Measurements from ENCODE around the gene APBA2. TPM values are rescaled to one million over a fixed set of nuclear protein-coding genes. Genes with fewer than 3 reads are reported as not detected.

Gene APBA2
- total RNA-seq, 5 donors from 2014 or later (not counting 1 experiment from before 2014, with no cell fraction given): 78.9 to 118 (median 94.9) TPM

DNA sequence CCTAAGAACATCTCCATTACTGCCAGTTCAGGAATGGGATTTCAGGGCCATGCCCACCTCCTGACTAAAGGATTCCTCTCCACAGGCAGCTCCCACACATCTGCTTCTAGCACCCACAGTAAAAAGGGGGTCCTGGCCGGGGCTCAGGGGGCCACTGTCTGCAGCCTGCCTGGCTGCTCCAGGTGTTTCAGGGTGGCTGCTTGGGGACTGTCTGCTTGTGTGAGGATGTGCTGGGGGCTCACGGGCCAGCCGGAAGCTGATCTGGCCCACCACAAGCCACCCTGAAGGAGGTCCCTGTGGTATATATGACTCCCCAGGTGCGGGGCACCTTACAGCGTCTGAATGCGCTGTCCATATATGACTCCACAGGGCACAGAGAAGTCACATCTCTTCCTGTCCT lies 248.5 kb downstream of the APBA2 start:
- H3K4me1 Mint-ChIP-seq: peaks cover 0 to 5% (median 4%) of the 10 kb centered on the region in 3 donors
- no peak overlapping the region for H3K27ac ChIP-seq (ENCODE audit: low read length)
- H3K36me3 Mint-ChIP-seq: no peaks in the 10 kb centered on the region
- no peak overlapping the region for H3K4me3 Mint-ChIP-seq
- no peaks in the 10 kb centered on the region for H3K9me3 Mint-ChIP-seq
- no peak overlapping the region for H3K27ac Mint-ChIP-seq
- no peaks in the 10 kb centered on the region for H3K36me3 ChIP-seq (ENCODE audit: control insufficient read depth in 2 of 2, extremely low read depth in 1 of 2, insufficient read depth in 1 of 2, low read length in 1 of 2)
- POLR2A ChIA-PET: no interaction called here
- 82% methylated on average over 2 of the region's 6 CpGs for WGBS (ENCODE audit: insufficient coverage)
- H3K27me3 ChIP-seq (replicated peaks in 1 of 2; ENCODE audit: control insufficient read depth in 2 of 2, extremely low read depth in 1 of 2, insufficient read depth in 2 of 2, low read length in 1 of 2): peaks cover 0 to 38% of the 10 kb centered on the region in 2 experiments
- CTCF ChIA-PET: no interaction called here
- ATAC-seq (replicated peaks in 1 of 4) (no peak), DNase-seq (no peak)
- H3K27me3 Mint-ChIP-seq: peaks cover 14 to 19% of the 10 kb centered on the region in 2 donors
- H3K9me3 ChIP-seq: no peaks in the 10 kb centered on the region
- peaks cover 0 to 7% of the 10 kb centered on the region in 2 experiments for H3K4me1 ChIP-seq (ENCODE audit: control insufficient read depth in 1 of 2, extremely low read depth in 1 of 2, insufficient read depth in 2 of 2, low read length in 2 of 2)
- no peak overlapping the region for H3K4me3 ChIP-seq (ENCODE audit: control insufficient read depth in 1 of 2, extremely low read depth in 1 of 2, low read length in 1 of 2)

DNA sequence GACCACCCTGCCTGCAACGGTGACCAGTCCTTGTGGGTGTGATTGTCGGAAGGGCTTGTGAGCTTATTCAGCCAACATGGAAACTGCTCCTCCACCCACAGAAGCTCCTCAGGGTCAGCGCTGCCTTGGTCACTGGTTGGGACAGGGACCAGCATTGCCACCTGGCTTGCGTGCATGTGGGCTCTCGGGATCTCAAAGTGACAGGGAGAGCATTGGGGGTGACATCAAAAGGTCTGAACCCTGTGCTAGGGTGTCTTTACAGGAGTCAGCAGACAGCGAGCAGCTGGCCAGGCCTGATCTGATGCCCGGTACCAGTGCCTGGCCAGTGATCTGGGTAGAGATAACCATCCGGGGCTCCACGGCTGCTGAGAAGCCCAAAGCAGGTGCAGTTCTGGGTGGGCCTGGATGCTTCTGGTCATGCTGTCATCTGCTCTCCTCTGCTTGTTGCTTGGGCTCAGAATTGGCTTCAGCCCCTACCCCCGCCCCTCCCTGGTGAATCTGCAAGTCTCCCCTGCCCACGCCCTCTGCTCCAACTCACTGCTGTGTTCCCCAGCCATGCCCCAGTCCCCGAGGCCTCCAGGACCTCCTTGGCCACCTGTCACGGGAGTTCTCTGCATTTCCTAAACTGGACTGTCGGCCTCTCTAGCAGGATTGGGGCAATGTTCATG lies 249.0 kb downstream of the APBA2 start:
- DNase-seq (no peak), ATAC-seq (replicated peaks in 1 of 4) (no peak)
- POLR2A ChIA-PET: no interaction called here
- Histone ChIP-seq H3K36me3 (ENCODE audit: control insufficient read depth in 2 of 2, extremely low read depth in 1 of 2, insufficient read depth in 1 of 2, low read length in 1 of 2) (no peaks in the 10 kb centered on the region), H3K27ac (ENCODE audit: low read length) (no peak overlapping the region), H3K27me3 (replicated peaks in 1 of 2; ENCODE audit: control insufficient read depth in 2 of 2, extremely low read depth in 1 of 2, insufficient read depth in 2 of 2, low read length in 1 of 2) (peaks cover 0 to 43% of the 10 kb centered on the region in 2 experiments), H3K4me3 (ENCODE audit: control insufficient read depth in 1 of 2, extremely low read depth in 1 of 2, low read length in 1 of 2) (no peak overlapping the region), H3K4me1 (ENCODE audit: control insufficient read depth in 1 of 2, extremely low read depth in 1 of 2, insufficient read depth in 2 of 2, low read length in 2 of 2) (peaks cover 0 to 13% of the 10 kb centered on the region in 2 experiments), H3K9me3 (no peaks in the 10 kb centered on the region)
- H3K9me3 Mint-ChIP-seq: no peaks in the 10 kb centered on the region
- peaks cover 19 to 22% of the 10 kb centered on the region in 2 donors for H3K27me3 Mint-ChIP-seq
- no peaks in the 10 kb centered on the region for H3K36me3 Mint-ChIP-seq
- CTCF ChIA-PET: no interaction called here
- H3K4me1 Mint-ChIP-seq: peaks cover 3 to 10% (median 7%) of the 10 kb centered on the region in 3 donors
- H3K27ac Mint-ChIP-seq: no peak overlapping the region
- H3K4me3 Mint-ChIP-seq: no peak overlapping the region
- 86% methylated on average over 11 of the region's 14 CpGs for WGBS (ENCODE audit: insufficient coverage)

DNA sequence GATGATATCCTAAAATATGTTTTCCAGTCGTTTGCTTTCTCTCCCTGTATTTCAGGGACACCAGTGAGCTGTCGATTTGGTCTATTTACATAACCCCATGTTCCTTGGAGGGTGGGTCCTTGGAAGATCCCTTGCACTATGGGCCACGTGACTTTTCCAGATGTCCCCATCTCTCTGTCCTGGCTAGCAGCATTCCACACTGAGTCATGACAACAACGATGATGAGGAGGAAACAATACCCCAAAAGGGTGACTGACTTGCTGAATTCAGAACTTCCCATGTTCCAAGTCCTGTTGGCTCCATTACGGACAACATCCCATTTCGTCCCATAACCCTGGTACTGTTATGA lies 249.5 kb downstream of the APBA2 start:
- no peaks in the 10 kb centered on the region for H3K36me3 Mint-ChIP-seq
- H3K9me3 Mint-ChIP-seq: no peaks in the 10 kb centered on the region
- CTCF ChIA-PET: no interaction called here
- H3K4me1 Mint-ChIP-seq: peaks cover 8 to 15% (median 12%) of the 10 kb centered on the region in 3 donors
- peaks cover 0 to 16% of the 10 kb centered on the region in 2 experiments for H3K4me1 ChIP-seq (ENCODE audit: control insufficient read depth in 1 of 2, extremely low read depth in 1 of 2, insufficient read depth in 2 of 2, low read length in 2 of 2)
- 89% methylated on average over 2 of the region's 6 CpGs for WGBS (ENCODE audit: insufficient coverage)
- no peak overlapping the region for H3K27ac Mint-ChIP-seq
- no peaks in the 10 kb centered on the region for H3K9me3 ChIP-seq
- no peak overlapping the region for H3K4me3 ChIP-seq (ENCODE audit: control insufficient read depth in 1 of 2, extremely low read depth in 1 of 2, low read length in 1 of 2)
- no peaks in the 10 kb centered on the region for H3K36me3 ChIP-seq (ENCODE audit: control insufficient read depth in 2 of 2, extremely low read depth in 1 of 2, insufficient read depth in 1 of 2, low read length in 1 of 2)
- ATAC-seq (replicated peaks in 1 of 4) (no peak), DNase-seq (no peak)
- peaks cover 2 to 48% of the 10 kb centered on the region in 2 experiments for H3K27me3 ChIP-seq (replicated peaks in 1 of 2; ENCODE audit: control insufficient read depth in 2 of 2, extremely low read depth in 1 of 2, insufficient read depth in 2 of 2, low read length in 1 of 2)
- no peak overlapping the region for H3K27ac ChIP-seq (ENCODE audit: low read length)
- H3K27me3 Mint-ChIP-seq: peaks cover 24 to 27% of the 10 kb centered on the region in 2 donors
- no peak overlapping the region for H3K4me3 Mint-ChIP-seq
- POLR2A ChIA-PET: interaction anchor here in 1 of 2 donors (0.5 kb wide), 1 partner anchor 194 kb away, joined by 3 read pairs; no protein-coding TSS in a partner anchor

DNA sequence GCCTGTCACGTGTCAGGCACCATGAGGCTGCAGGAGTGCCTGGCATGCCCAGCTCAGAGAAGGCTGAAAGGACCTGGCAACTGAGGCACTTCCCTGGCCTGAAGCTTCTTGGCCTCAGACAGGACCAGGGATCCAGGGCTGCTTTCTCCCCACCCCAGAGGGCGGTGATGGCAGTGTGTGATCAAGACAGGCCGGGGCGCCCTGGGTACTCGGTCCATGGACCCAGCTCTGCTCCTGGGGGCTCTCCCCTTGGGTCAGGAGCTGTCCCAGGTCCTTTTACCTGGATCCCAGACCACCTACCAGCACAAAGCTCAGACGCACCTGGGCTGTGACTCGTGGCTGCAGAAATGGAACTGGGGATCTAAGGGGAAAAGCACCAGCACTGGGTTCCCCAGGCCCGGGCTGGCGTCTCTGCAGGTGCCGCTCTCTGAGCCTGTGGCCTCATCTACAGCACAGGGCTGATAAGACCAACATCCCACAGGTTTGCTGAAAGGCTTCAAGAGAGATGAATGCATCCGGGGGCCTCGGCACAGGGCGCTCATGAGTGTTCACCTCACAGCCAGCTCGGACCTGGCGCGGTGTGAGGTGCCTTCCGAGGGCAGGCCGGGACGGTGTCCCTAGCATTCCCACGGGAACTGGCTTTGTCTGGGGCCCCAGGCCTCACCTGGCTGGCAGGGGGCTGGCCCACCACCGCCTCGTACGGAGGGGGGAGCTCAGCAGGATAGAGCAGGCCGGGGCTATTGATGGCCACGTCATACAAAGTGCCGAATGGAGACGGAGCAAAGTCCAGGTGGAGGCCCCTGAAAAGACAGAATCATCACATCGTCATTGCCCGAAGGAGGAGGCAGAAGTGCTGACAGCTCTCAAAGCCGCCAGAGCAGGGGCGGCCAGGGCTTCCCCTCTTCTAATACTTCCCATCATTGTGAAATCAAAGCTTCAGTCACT lies 250.2 kb downstream of the APBA2 start:
- ATAC-seq (replicated peaks in 1 of 4): no peak
- H3K27ac ChIP-seq (ENCODE audit: low read length): no peak overlapping the region
- Mint-ChIP-seq H3K27ac (no peak overlapping the region), H3K27me3 (peaks cover 29 to 34% of the 10 kb centered on the region in 2 donors), H3K9me3 (no peaks in the 10 kb centered on the region), H3K4me3 (no peak overlapping the region), H3K36me3 (no peaks in the 10 kb centered on the region), H3K4me1 (peaks cover 9 to 16% (median 12%) of the 10 kb centered on the region in 3 donors)
- POLR2A ChIA-PET: interaction anchor here in 1 of 2 donors (0.5 kb wide), 1 partner anchor 193 kb away, joined by 3 read pairs; no protein-coding TSS in a partner anchor
- peaks cover 0 to 16% of the 10 kb centered on the region in 2 experiments for H3K4me1 ChIP-seq (ENCODE audit: control insufficient read depth in 1 of 2, extremely low read depth in 1 of 2, insufficient read depth in 2 of 2, low read length in 2 of 2)
- H3K4me3 ChIP-seq (ENCODE audit: control insufficient read depth in 1 of 2, extremely low read depth in 1 of 2, low read length in 1 of 2): no peak overlapping the region
- WGBS (ENCODE audit: insufficient coverage): 86% methylated on average over 29 of the region's 31 CpGs
- H3K9me3 ChIP-seq: no peaks in the 10 kb centered on the region
- H3K27me3 ChIP-seq (replicated peaks in 1 of 2; ENCODE audit: control insufficient read depth in 2 of 2, extremely low read depth in 1 of 2, insufficient read depth in 2 of 2, low read length in 1 of 2): peaks cover 2 to 55% of the 10 kb centered on the region in 2 experiments
- CTCF ChIA-PET: interaction anchor here (0.6 to 0.7 kb wide), 2 partner anchors 267 to 301 kb away, joined by 3 to 4 read pairs; no protein-coding TSS in a partner anchor
- no peak for DNase-seq
- no peaks in the 10 kb centered on the region for H3K36me3 ChIP-seq (ENCODE audit: control insufficient read depth in 2 of 2, extremely low read depth in 1 of 2, insufficient read depth in 1 of 2, low read length in 1 of 2)

DNA sequence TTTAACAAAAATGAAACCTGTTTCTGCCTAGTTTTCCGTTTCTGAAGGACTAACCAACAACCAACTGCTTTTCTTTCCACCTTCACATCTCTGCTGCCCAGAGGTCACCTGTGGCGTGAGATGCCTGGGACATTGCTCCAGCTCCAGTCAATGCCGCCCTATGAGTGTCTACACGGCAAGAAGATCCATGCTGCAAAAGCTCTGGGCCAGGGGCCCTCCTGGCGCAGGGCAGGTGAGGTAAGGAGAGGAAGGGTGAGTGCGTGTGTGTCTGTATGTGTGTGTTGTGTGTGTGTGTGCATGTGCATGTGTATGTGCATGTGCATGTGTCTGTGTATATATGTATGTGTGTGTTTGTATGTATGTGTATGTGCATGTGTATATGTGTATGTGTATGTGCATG lies 252.5 kb downstream of the APBA2 start:
- H3K4me1 ChIP-seq (ENCODE audit: control insufficient read depth in 1 of 2, extremely low read depth in 1 of 2, insufficient read depth in 2 of 2, low read length in 2 of 2): peaks cover 0 to 9% of the 10 kb centered on the region in 2 experiments
- H3K27me3 ChIP-seq (replicated peaks in 1 of 2; ENCODE audit: control insufficient read depth in 2 of 2, extremely low read depth in 1 of 2, insufficient read depth in 2 of 2, low read length in 1 of 2): peaks cover 2 to 70% of the 10 kb centered on the region in 2 experiments
- ATAC-seq (replicated peaks in 1 of 4) (no peak), DNase-seq (no peak)
- POLR2A ChIA-PET: no interaction called here
- no peak overlapping the region for H3K27ac ChIP-seq (ENCODE audit: low read length)
- Mint-ChIP-seq H3K36me3 (no peaks in the 10 kb centered on the region), H3K4me3 (no peak overlapping the region), H3K27ac (no peak overlapping the region), H3K9me3 (no peaks in the 10 kb centered on the region), H3K27me3 (peaks cover 40 to 51% of the 10 kb centered on the region in 2 donors), H3K4me1 (peaks cover 8 to 16% (median 9%) of the 10 kb centered on the region in 3 donors)
- no peaks in the 10 kb centered on the region for H3K36me3 ChIP-seq (ENCODE audit: control insufficient read depth in 2 of 2, extremely low read depth in 1 of 2, insufficient read depth in 1 of 2, low read length in 1 of 2)
- CTCF ChIA-PET: no interaction called here
- no peak overlapping the region for H3K4me3 ChIP-seq (ENCODE audit: control insufficient read depth in 1 of 2, extremely low read depth in 1 of 2, low read length in 1 of 2)
- 93% methylated on average over 5 of the region's 6 CpGs for WGBS (ENCODE audit: insufficient coverage)
- H3K9me3 ChIP-seq: no peaks in the 10 kb centered on the region

DNA sequence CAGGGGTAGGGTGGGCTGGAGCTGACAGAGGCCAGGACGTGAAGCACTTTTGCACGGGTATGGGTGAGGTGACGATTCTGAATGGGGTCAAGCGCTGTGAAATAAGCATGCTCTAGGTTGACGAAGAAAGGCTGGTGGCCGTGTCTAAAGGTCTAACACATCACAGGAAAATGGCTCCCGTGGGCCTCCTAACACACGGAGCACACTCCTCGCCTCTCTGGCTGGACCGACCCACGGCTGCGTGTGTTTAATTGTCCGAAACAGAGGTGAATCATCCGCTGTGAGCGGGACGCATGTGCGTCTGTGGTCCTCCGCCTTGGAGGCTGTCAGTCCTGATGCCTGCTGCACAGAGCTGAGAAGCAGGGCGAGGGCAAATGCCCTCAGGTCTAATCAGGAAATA lies 253.3 kb downstream of the APBA2 start:
- CTCF ChIA-PET: interaction anchor here in 1 of 2 donors (1.1 kb wide), 1 partner anchor 578 kb away, joined by 3 read pairs; no protein-coding TSS in a partner anchor

More for the DNA sequence above, 253.3 kb downstream of the APBA2 start:
- no peaks in the 10 kb centered on the region for H3K36me3 Mint-ChIP-seq
- 88% methylated on average over 19 of the region's 19 CpGs for WGBS (ENCODE audit: insufficient coverage)
- peaks cover 0 to 9% of the 10 kb centered on the region in 2 experiments for H3K4me1 ChIP-seq (ENCODE audit: control insufficient read depth in 1 of 2, extremely low read depth in 1 of 2, insufficient read depth in 2 of 2, low read length in 2 of 2)
- H3K4me3 Mint-ChIP-seq: no peak overlapping the region
- peaks cover 2 to 65% of the 10 kb centered on the region in 2 experiments for H3K27me3 ChIP-seq (replicated peaks in 1 of 2; ENCODE audit: control insufficient read depth in 2 of 2, extremely low read depth in 1 of 2, insufficient read depth in 2 of 2, low read length in 1 of 2)
- no peaks in the 10 kb centered on the region for H3K9me3 Mint-ChIP-seq
- peaks cover 46 to 52% of the 10 kb centered on the region in 2 donors for H3K27me3 Mint-ChIP-seq
- no peaks in the 10 kb centered on the region for H3K9me3 ChIP-seq
- POLR2A ChIA-PET: no interaction called here
- DNase-seq (no peak), ATAC-seq (replicated peaks in 1 of 4) (no peak)
- no peak overlapping the region for H3K27ac Mint-ChIP-seq
- H3K4me1 Mint-ChIP-seq: peaks cover 8 to 16% (median 9%) of the 10 kb centered on the region in 3 donors
- no peak overlapping the region for H3K27ac ChIP-seq (ENCODE audit: low read length)
- H3K4me3 ChIP-seq (ENCODE audit: control insufficient read depth in 1 of 2, extremely low read depth in 1 of 2, low read length in 1 of 2): no peak overlapping the region
- H3K36me3 ChIP-seq (ENCODE audit: control insufficient read depth in 2 of 2, extremely low read depth in 1 of 2, insufficient read depth in 1 of 2, low read length in 1 of 2): no peaks in the 10 kb centered on the region
